Astrocyte of the spinal cord (primary cell): Measurements from ENCODE around the gene TCF12.

Source experiments
- DNase-seq: peaks from one replicate; pipeline ENCODE4 v3.0.0; 2011; ENCODE audit warnings: low read depth, low spot score
- H3K4me3 ChIP-seq: 2 replicates; pipeline ENCODE4 v1.5.1; 2011; ENCODE audit warnings: low read depth, mild to moderate bottlenecking, low read length, moderate library complexity
- CTCF ChIP-seq: IDR thresholded peaks from 2 replicates; pipeline ENCODE4 v1.5.1; 2012; ENCODE audit warnings: low read depth, mild to moderate bottlenecking, low read length, inconsistent platforms
- in situ Hi-C: cut with HindIII; loops from 2 replicates; pipeline ENCODE4 v1.10.0; 2017; ENCODE audit warnings: low sequenced_read_pairs

Gene TCF12

GRCh38 chr15:57278439-57278838 lies 360.0 kb downstream of the TCF12 start:
- in situ Hi-C loops: no loop called here
- no peak for TF ChIP-seq CTCF
- DNase-seq: no peak
- H3K4me3 ChIP-seq: no peak overlapping the region

- DNase-seq: no peak
- TF ChIP-seq CTCF: no peak
- in situ Hi-C loops: no loop called here
- no peak overlapping the region for H3K4me3 ChIP-seq
Observed at GRCh38 chr15:57280464-57280863, 362.0 kb downstream of the TCF12 start.

- TF ChIP-seq CTCF: no peak
- no peak for DNase-seq
- no peak overlapping the region for H3K4me3 ChIP-seq
- in situ Hi-C loops: no loop called here
Observed at GRCh38 chr15:57281321-57281720, 362.9 kb downstream of the TCF12 start.

- in situ Hi-C loops: no loop called here
- H3K4me3 ChIP-seq: no peak overlapping the region
- TF ChIP-seq CTCF: no peak
- no peak for DNase-seq
Observed at GRCh38 chr15:57282686-57283085, 364.2 kb downstream of the TCF12 start.

GRCh38 chr15:57283774-57284503 lies 365.5 kb downstream of the TCF12 start:
- no peak overlapping the region for H3K4me3 ChIP-seq
- DNase-seq: no peak
- in situ Hi-C loops: no loop called here
- no peak for TF ChIP-seq CTCF

- TF ChIP-seq CTCF: no peak
- no peak overlapping the region for H3K4me3 ChIP-seq
- no peak for DNase-seq
- in situ Hi-C loops: no loop called here
Observed at GRCh38 chr15:57284535-57284934, 366.1 kb downstream of the TCF12 start.
